Left hindlimb (tissue), 1 donor: ENCODE data around the gene SPATS2L.

Experiments
- DNase-seq: peaks from one replicate; pipeline ENCODE4 v3.0.0-alpha.2; 2018

The SPATS2L gene

GRCh38 chr2:200449149-200449548 is 142.7 kb downstream of the SPATS2L start:
- DNase-seq = no peak

GRCh38 chr2:200450288-200450687 is 143.8 kb downstream of the SPATS2L start:
- DNase-seq = no peak

- DNase-seq = no peak
Observed at GRCh38 chr2:200451511-200451910, 145.0 kb downstream of the SPATS2L start.

- no peak for DNase-seq
Observed at GRCh38 chr2:200452377-200452776, 145.9 kb downstream of the SPATS2L start.

- DNase-seq = no peak
Observed at GRCh38 chr2:200453142-200453852, 146.8 kb downstream of the SPATS2L start.

GRCh38 chr2:200453853-200454534 is 147.5 kb downstream of the SPATS2L start:
- DNase-seq = no peak

GRCh38 chr2:200454927-200455801 is 148.7 kb downstream of the SPATS2L start:
- no peak for DNase-seq

GRCh38 chr2:200455958-200456421 is 149.5 kb downstream of the SPATS2L start:
- DNase-seq = no peak

- no peak for DNase-seq
Observed at GRCh38 chr2:200456567-200456966, 150.1 kb downstream of the SPATS2L start.

- DNase-seq = no peak
Observed at GRCh38 chr2:200459101-200459500, 152.6 kb downstream of the SPATS2L start.

- DNase-seq = no peak
Observed at GRCh38 chr2:200461846-200462710, 155.6 kb downstream of the SPATS2L start.

GRCh38 chr2:200463452-200463851 is 157.0 kb downstream of the SPATS2L start:
- no peak for DNase-seq

- peak; percentile 74 for DNase-seq
Observed at GRCh38 chr2:200466425-200467418, 160.2 kb downstream of the SPATS2L start.

- DNase-seq = no peak
Observed at GRCh38 chr2:200467806-200468681, 161.6 kb downstream of the SPATS2L start.

GRCh38 chr2:200469708-200470211 is 163.3 kb downstream of the SPATS2L start:
- no peak for DNase-seq

- DNase-seq = no peak
Observed at GRCh38 chr2:200470230-200470629, 163.7 kb downstream of the SPATS2L start.

GRCh38 chr2:200471324-200471848 is 164.9 kb downstream of the SPATS2L start:
- no peak for DNase-seq

- DNase-seq = no peak
Observed at GRCh38 chr2:200471928-200472645, 165.6 kb downstream of the SPATS2L start.
